Activated T-cell treated with anti-CD3 and anti-CD28 coated beads, Interleukin-2, amount 50 U/mL, for 1 hour (primary cell): ENCODE measurements around the gene TSPEAR.
A peak's percentile ranks its signal among the peaks of the same experiment; 100 is the strongest.

Experiments used
- DNase-seq: peaks from one replicate; pipeline ENCODE4 v3.0.0-alpha.2; 2020

Gene TSPEAR

DNA sequence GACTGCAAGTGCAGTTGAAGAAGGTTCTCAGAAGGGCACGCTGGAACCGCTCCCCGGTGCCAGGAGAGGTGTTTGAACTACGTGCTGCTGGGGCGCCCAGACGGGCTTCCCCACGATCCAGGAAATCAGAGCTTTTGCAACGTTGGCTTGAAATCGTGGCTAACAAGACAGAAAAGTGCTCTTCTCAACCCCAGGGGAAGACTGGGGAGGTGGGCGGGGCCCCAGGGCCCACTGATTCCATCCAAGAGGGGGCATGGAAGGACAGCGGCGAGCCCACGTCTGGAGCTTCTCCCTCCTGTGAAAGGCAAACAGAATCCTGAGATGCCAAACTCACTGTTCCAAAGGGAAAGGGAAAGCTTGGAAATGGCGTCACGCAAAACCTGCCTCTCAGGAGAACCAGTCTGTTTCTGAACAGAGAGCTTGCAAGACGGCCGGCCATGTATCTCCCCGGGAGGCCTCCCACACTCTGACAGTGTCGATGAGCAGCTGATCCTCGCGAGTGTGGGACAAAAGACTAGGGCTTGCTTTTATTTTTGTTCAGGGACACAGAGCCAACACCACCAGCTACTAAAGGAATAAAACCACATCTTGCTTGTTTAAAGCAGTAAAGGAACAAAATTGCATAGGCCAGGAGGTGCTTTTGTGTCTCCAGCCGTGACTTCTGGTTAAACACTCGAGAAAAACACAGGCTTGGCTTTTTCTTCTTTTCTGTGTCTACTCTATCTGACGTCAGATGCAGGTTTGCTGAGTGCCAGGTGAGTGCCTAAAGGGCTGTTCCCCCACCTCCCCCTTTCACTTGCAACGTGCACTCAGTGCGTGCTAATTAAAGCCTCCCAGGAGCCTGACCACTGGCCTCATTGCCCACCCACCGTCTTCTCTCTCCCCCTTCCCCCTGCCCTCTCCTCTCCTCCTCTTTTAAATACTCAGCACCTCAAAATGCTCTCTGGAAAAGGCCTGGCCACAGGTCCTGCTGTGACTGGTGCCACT, 214.5 kb downstream of the TSPEAR start:
- DNase-seq: no peak

DNA sequence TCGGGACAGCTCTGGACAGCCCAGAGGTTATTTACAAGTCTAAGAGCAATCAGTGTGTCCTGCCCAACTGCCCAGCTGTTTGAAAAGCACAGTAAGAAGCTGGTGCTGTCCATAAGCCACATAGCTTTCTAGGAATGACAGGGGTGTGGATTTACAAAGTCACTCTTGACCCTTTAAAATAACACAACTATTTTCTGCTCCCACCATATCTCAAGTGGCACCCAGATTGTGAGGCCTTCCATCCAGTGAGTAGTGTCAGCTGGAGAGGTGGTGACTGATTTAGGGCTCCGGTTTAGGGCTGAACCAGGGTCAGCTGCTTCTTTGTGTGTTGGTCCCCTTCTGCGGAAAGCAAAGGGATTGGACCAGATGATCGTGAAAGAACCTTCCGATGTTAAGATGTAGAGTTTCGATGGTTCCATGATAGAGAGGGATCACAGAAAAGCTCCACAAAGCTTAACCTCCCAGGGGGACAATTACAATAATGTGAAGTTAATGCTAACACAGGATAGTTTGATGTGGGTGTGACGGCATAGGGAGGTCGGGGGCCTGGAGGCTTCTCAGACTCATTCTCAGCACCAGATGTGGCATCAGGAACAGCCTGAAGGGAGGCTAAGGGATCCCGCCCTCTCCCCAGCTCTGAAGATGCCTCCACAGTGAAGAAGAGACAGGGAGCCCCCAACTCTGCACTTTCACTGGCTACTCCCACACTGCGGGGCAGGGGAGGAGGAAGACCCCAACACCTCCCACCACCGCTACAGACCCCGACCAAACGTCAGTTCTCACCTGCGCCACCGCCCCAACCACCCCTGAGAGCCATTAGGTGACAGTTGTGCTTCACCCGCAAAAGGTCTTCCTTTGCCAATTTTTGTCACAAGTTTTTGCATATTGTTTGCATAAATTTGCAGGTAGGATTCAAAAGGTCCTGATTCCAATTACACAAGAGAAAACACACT, 215.5 kb downstream of the TSPEAR start:
- no peak for DNase-seq

DNA sequence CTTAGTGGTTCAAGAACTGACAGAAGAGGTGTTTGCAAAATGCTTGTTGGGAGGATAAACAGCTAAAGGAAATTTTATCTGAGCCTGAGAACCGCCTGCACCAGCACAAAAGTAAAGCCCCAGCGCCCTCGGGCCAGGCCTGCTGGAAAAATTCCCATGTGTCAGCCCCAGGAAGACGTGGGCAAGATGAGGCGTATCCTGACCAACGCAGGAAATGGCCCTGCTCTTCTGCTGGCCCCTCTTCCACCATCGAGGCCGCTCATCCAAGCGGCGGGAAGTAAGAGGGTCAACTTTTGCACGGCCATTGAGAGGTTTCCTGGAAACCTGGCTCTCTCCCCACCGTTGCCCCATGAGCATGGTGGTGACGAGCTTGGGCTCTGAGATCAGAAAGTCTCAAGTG, 216.4 kb downstream of the TSPEAR start:
- DNase-seq: no peak

DNA sequence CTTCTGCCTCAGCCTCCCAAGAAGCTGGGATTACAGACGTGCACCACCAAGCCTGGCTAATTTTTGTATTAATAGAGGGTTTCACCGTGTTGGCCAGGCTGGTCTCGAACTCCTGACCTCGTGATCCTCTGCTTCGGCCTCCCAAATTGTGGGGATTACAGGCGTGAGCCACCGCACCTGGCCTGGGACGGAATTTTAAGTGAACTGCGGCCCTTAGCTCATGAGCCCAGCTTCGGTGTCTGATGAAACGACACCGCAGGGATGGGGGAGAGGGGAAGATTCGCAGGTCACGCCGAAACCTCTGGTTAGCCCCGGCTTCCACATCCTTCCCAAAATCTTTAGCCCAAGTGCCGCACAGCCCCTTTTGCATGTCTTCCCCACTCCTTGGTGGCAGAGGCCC, 217.0 kb downstream of the TSPEAR start:
- no peak for DNase-seq

DNA sequence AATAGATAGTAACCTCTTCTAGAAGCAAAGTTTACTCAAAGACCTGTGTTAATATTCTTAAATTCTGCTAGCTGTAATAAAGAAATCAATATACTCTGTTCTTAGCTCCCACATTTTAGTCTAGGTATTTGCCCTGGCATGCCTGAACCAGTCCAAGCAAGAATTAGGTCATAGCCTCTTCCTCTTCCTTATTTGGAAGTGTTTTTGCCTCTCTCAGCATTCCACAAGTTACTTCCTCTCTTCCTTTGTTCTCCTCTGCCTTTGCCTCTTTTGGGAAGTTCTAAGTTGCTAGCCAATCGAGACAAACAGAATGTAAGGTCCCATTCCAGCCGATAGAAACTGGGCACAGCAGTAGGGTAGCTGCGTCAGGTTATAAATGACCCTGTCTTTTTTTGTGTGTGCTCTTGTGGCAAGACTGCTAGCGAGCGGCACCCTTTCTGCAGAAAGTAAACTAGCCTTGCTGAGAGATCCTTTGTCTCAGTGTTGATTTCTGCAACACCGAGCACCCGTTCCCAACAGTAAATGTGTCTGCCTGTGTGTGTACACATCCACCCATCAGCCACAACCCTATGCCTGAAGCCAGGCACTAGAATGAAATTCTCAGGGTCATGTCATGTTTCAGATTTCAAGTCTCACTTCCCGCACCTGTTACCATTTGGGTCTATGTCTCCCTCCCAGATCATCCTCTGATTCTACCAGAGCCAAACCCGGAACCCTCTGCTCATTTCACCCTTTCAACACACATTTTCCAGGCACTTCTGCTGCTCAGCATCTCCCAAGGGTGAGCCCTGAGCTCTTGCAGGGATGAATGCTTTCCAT, 218.6 kb downstream of the TSPEAR start:
- DNase-seq: no peak

DNA sequence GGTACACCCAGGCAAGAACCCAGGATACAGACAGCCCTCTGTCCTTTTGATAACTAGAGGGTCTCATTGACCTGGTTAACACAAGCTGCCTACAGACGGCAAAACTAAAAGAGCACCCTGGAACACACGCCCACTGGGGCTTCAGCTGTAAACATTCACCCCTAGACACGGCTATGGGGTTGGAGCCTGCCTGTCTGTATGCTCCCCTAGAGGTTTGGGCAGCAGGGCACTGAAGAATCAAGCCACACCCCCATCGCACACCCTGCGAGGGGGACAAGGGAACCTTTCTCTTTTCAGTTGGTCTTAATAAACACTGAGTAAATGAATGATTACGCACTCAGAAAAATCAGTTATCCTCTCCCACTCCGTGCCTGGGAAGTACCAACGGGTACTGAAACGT, 220.6 kb downstream of the TSPEAR start:
- DNase-seq: no peak

DNA sequence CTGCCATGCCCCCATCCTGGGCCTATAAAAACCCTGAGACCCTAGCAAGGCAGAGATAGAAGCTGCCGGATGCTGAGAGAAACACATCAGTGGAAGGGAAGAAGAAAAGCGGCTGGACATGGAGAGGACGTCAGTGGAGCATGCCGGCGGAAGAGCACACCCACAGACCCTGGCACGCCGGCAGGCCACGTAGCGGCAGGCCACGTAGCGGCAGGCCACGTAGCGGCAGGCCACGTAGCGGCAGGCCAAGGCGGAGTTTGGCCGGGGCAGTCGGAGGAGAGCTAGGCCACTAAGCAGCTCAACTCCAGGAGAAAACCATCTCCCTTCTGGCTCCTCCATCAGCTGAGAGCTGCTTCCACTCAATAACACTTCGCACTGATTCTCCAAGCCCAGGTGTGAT, 221.0 kb downstream of the TSPEAR start:
- DNase-seq: no peak

DNA sequence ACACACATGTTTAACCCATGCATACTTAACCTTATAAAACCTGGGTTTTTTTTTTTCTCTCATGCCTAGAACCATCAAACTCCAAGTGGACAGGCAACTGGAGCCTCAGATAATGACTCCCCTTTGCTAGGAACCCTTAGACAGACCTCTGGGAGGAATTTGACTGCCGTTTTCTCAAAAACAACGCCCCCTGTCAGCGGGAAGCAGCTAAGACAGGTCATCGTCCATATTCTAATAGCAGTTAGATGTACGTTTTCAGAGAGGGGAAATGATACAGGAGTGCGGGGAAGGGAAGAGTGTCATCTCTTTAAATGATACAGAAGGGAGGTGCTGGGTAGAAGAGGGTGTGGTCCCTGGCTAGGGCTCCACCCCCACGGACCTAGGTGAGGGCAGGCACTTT, 221.4 kb downstream of the TSPEAR start:
- no peak for DNase-seq

DNA sequence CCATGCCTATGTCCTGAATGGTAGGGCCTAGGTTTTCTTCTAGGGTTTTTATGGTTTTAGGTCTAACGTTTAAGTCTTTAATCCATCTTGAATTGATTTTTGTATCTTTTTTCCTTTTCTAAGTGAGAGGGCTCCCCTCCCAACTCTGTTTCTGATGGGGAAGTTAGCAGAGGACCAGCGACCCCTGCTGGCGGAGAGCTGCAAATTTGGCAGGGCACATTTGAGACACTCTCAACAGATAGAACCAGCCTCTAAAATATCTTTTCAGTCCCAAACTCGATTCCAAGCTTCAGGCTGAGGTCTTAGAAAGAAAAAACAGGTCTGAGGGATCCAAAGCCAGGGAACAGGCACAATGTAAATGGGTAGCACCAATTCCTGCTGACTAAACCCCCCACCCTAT, 223.5 kb downstream of the TSPEAR start:
- peak; percentile 41 for DNase-seq

DNA sequence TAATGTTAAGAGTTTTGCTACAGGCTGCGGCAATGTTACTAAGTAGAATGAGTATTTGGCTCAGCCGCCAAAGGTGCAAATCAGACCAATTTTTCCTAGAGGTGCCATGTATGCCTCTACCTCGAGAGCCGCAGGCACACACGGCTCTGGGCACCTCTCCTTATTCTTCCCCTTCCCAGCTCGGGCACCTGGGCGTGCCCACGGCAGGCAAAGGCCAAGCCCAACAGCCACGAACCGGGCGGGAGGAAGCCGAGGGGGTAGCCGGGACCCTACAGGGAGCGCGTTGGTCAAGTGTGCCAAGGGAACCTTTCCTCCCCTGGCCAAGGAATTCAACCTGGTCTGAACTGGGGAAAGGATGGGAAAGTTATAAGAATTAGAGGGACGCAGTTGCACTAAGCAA, 225.1 kb downstream of the TSPEAR start:
- no peak for DNase-seq

DNA sequence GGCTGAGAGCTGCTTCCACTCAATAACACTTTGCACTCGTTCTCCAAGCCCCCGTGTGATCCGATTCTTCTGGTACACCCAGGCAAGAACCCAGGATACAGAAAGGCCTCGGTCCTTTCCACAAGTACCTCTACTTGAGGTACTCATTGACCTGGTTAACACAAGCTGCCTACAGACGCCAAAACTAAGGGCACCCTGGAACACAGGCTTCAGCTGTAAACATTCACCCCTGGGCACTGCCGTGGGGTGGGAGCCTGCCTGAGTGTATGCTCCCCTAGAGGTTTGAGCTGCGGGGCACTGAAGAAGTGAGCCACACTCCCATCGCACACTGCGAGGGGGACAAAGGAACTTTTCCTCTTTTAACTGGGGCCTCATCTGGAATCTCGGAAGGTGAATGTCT, 225.6 kb downstream of the TSPEAR start:
- DNase-seq: no peak

DNA sequence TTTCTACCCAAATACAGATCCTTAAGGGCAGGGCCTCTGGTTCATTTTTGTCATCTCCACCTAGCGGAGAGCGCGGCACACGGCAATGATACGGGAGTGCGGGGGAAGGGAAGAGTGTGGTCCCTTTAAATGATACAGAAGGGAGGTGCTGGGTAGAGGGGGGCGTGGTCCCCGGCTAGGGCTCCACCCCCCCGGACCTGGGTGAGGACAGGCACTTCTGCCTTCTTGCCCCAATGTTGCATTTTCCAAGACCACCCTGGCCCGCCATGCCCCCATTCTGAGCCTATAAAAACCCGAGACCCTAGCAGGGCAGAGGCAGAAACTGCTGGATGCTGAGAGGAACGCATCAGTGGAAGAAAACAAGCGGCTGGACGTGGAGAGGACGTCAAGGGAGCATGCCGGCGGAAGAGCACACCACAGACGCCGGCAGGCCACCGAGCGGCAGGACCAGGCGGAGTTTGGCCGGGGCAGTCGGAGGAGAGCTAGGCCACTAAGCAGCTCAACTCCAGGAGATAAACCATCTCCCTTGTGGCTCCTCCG, 226.0 kb downstream of the TSPEAR start:
- peak; percentile 61 for DNase-seq

DNA sequence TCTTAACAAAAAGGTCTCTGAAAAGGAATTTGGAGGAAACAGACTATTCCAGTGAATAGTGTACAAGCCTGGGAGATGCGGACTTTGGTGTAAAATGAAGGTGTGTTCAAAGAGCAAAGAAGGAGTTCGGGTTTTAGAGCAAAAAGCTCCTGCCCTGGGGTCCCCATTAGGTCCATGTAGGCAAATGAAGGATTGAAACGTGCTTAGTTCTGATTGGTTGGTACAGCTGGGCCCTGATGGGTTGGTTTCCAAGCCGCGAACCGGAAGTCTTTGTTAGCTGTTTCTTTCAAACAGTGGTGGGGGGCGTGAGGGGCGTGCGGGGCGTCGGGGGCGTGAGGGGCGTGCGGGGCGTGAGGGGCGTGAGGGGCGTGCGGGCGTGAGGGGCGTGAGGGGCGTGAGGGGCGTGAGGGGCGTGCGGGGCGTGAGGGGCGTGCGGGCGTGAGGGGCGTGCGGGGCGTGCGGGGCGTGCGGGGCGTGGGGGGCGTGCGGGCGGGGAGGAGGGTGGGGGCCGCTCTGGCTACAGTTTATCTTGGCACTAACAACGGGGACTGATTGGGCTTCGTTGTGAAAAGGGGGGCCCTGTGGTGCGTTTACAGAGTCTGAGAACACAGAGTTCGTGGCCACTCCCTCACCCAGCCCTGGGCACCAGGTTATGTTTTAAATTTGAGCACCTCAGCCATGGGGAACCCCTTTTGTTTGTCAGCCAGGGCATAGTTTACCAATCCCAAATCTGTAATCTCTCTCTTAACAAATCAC, 226.7 kb downstream of the TSPEAR start:
- DNase-seq: no peak

DNA sequence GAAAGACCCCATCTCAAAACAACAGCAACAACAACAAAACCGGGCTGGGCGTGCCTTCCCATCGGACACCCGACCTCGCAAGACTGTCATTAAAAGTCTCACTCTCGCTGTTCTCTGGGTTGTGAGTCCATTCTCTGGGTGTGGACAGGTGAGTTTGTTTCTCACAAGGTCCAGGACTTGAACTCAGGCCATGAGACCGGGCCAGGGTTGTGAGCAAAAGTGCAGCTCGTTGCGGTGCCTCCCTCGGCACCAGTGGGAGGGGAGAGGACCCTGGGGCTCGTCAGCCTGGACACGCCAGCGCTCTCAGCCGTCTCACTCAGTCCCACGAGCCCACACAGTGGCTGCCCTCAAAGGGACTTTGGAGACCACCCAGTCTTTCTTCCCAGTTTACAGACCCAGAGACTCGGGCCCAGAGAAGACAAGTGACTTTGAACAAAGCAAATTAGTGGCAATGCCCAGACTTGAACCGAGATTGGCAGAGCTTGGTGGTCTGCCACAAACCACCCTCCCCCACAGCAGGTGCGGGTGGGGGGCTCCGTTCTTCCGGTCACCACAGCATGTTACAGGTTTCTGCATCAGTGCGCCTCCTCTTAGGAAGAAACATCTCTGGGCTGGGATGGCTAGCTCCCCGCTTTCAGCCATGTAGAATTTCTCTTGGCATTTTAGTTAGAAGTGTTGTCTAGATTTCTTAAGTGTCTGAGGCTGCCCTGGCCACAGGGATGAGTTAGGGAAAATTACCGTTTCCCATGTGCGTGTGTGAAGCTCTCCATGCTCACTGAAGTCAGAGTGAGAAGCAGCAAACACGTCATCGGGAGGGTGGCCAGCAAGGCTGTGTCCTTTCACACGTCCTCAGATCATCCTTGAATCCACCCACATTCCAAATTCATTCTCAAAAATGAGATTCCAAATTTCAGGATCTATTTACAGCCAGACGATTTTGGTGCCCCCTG, 227.8 kb downstream of the TSPEAR start:
- DNase-seq: no peak

DNA sequence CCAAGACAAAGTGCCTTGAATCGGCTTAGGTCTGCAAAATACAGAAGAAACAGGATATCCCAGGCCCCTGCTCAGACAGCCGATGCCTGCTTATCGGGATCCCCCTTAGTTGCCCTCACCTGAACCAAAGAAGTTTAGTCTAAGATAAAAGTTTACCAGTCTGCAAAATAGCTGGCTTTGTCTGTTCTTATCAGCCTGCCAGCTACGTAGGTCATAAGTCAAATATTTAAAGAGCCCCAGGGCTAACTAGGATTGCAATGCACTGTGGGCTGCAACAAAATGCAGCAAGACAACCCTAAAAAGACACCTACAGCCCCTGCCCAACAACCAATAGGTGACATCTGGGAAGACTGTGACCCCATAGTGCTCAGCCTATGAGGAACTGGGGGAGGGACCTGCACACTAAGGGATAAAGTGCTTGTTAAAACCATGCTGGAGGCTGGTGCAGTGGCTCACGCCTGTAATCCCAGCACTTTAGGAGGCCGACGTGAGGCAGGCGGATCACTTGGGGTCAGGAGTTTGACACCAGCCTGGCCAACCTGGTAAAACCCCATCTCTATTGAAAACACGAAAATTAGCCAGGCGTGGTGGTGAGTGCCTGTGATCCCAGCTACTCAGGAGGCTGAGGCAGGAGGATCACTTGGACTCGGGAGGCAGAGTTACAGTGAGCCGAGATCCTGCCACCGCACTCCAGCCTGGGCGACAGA, 228.6 kb downstream of the TSPEAR start:
- DNase-seq: no peak

DNA sequence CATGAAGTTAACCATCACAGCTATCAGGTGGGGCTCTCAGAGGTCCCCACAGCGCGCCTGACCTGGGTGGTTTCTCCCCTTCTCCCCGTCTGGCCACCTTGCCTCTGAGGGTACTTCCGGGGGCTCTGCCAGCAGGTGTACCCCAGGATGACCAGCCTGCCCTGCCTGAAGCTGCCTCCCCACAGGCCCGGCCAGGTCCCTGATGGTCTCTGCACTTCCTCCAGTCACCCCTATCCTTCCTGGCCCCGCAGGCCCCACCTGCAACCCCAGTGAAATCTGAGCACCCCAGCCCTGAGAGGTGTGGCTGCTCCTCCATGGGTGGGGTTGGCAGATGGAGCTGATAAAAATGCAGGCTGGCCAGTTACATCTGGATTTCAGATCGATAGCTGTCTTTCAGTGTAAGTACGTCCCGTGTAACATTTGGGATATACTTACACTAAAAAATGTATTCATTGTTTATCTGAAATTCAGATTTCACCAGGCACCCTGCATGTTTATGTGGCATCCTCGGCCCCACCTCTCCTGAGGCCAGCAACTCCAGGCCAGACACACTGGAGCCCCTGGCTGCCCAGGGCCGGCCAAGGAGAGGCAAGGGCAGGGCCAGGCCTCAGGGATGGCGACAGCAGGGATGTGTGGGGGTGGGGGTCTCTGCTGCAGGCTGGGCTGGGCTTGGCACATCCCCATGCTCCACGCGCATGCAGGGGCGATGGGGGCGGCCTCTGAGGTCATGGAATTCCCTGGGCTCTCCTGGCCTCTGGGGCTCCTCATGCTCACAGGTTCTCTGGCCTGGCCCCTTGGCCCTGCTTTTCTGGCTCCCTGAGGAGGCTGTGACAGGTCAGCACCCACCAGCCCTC, 230.9 kb downstream of the TSPEAR start:
- DNase-seq: no peak

DNA sequence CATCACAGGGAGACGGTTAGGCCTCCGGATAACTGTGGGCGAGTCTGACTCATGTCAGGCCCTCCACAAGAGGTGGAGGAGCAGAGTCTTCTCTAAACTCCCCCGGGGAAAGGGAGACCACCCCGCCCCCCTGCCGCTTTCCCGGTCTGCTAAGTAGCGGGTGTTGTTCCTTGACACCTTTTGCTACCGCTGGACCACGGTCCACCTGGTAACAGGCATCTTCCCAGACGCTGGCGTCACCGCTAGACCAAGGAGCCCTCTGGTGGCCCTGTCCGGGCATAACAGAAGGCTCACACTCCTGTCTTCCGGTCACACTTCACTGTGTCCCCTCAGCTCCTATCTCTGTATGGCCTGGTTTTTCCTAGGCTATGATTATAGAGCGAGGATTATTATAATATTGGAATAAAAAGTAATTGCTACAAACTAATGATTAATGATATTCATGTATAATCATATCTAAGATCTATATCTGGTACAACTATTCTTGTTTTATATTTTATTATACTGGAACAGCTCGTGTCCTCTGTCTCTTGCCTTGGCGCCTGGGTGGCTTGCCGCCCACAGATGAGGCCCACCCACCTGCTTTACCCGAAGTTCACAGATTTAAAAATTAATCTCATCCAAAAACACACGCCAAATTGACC, 231.7 kb downstream of the TSPEAR start:
- DNase-seq: peak; percentile 65

DNA sequence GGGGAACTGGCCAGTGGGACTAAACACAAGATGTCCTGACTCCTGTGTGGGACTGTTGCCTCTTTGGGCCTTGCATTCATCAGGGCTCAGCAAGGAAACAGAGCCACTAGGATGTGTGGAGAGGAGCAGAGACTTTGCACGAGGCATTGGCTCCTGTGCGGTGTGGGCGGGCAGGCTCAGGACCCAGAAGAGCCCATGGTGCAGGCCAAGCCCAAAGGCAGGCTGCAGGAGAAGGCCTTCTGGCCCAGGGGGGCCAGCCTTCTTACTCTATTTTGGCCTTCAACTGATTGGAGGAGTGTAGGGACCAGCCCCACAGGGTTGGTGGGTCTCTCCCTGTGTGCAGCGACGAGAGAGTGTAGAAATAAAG, 232.6 kb downstream of the TSPEAR start:
- no peak for DNase-seq
